Common myeloid progenitor, CD34-positive (primary cell): ENCODE results near the gene MACROD2.

Experiments
- CTCF ChIA-PET: fragments of 350-600 bp; sonication (Branson Sonifier 250); formaldehyde crosslinking; loops from one replicate; lab custom pipeline; 2021; ENCODE audit warnings: antibody characterized with exemption; lab: Charles Lee
- POLR2A ChIA-PET: fragments of 350-600 bp; sonication (Branson Sonifier 250); formaldehyde crosslinking; loops from one replicate; lab custom pipeline; 2021; ENCODE audit warnings: antibody characterized with exemption; lab: Charles Lee
- DNase-seq, 3 donors: peaks; one replicate each; pipeline versions ENCODE4 v3.0.0 to v3.0.0-alpha.2; 2013
- H3K27ac ChIP-seq, 2 experiments: 1 replicate in 1 of 2; 2 replicates in 1 of 2; pipeline ENCODE4 v1.7.0; 2013; ENCODE audit warnings: inconsistent platforms in 2 of 2, low read length in 2 of 2, mild to moderate bottlenecking in 2 of 2, low read depth in 1 of 2, moderate library complexity in 1 of 2; ENCODE audit not compliant: severe bottlenecking in 2 of 2, insufficient read depth in 1 of 2, poor library complexity in 1 of 2
- H3K27me3 ChIP-seq, 5 experiments: replicated peaks in 2 of 5; 1 replicate in 3 of 5; 2 replicates in 2 of 5; pipeline versions ENCODE4 v1.6.1 to v1.7.0; 2013; ENCODE audit warnings: low read length in 4 of 5, mild to moderate bottlenecking in 2 of 5, moderate library complexity in 2 of 5, inconsistent platforms in 1 of 5; ENCODE audit not compliant: insufficient read depth in 5 of 5, control insufficient read depth in 4 of 5
- H3K36me3 ChIP-seq, 4 experiments: 1 replicate in 2 of 4; 2 replicates in 2 of 4; pipeline versions ENCODE4 v1.6.1 to v1.7.0; 2013; ENCODE audit warnings: low read length in 3 of 4, control low read depth in 1 of 4, mild to moderate bottlenecking in 1 of 4; ENCODE audit not compliant: control insufficient read depth in 4 of 4, insufficient read depth in 4 of 4
- H3K4me1 ChIP-seq, 4 experiments: 1 replicate in 3 of 4; 2 replicates in 1 of 4; pipeline versions ENCODE4 v1.6.1 to v1.7.1; 2013; ENCODE audit warnings: low read length in 3 of 4, mild to moderate bottlenecking in 3 of 4, control low read depth in 1 of 4, inconsistent platforms in 1 of 4, moderate library complexity in 1 of 4; ENCODE audit not compliant: control insufficient read depth in 4 of 4, insufficient read depth in 4 of 4; ENCODE audit errors: control extremely low read depth in 1 of 4
- H3K4me3 ChIP-seq, 7 experiments: 1 replicate in 4 of 7; 2 replicates in 3 of 7; pipeline versions ENCODE4 v1.5.1 to v1.7.0; 2013; ENCODE audit warnings: mild to moderate bottlenecking in 7 of 7, low read length in 6 of 7, moderate library complexity in 6 of 7, inconsistent platforms in 2 of 7, low read depth in 2 of 7, control low read depth in 1 of 7; ENCODE audit not compliant: insufficient read depth in 4 of 7, control insufficient read depth in 1 of 7; ENCODE audit errors: extremely low read depth in 1 of 7
- H3K9me3 ChIP-seq, 5 experiments: 1 replicate in 4 of 5; 2 replicates in 1 of 5; pipeline versions ENCODE4 v1.6.1 to v1.7.1; 2013; ENCODE audit warnings: low read length in 4 of 5, mild to moderate bottlenecking in 2 of 5, inconsistent platforms in 1 of 5, low read depth in 1 of 5, moderate library complexity in 1 of 5; ENCODE audit not compliant: control insufficient read depth in 4 of 5, insufficient read depth in 2 of 5; ENCODE audit errors: control extremely low read depth in 1 of 5
- WGBS: methylation state at CpG from one replicate; pipeline ENCODE4 v1.1.5; 2013; ENCODE audit not compliant: insufficient coverage; 5-methylcytosine and 5-hydroxymethylcytosine counted together

MACROD2 gene

GRCh38 chr20:14505476-14505875 lies 510.2 kb downstream of the MACROD2 start:
- no peak for DNase-seq
- Histone ChIP-seq H3K9me3 (peaks cover 0 to 2% (median 0%) of the 10 kb centered on the region in 5 experiments), H3K27me3 (no peaks in the 10 kb centered on the region), H3K4me3 (no peak overlapping the region), H3K36me3 (no peaks in the 10 kb centered on the region), H3K27ac (no peak overlapping the region), H3K4me1 (no peaks in the 10 kb centered on the region)
- POLR2A ChIA-PET = no interaction called here
- no CpG with 5 or more reads among the region's 1 CpG for WGBS
- CTCF ChIA-PET = no interaction called here

- CTCF ChIA-PET = no interaction called here
- H3K27me3 ChIP-seq = no peaks in the 10 kb centered on the region
- POLR2A ChIA-PET = no interaction called here
- H3K9me3 ChIP-seq = peaks cover 0 to 2% (median 0%) of the 10 kb centered on the region in 5 experiments
- no peaks in the 10 kb centered on the region for H3K36me3 ChIP-seq
- H3K27ac ChIP-seq = no peak overlapping the region
- DNase-seq = no peak
- H3K4me1 ChIP-seq = no peaks in the 10 kb centered on the region
- no peak overlapping the region for H3K4me3 ChIP-seq
- 94% methylated on average over 2 of the region's 2 CpGs for WGBS
These were observed 512.4 kb downstream of the MACROD2 start for GRCh38 chr20:14507711-14508110.

DNA sequence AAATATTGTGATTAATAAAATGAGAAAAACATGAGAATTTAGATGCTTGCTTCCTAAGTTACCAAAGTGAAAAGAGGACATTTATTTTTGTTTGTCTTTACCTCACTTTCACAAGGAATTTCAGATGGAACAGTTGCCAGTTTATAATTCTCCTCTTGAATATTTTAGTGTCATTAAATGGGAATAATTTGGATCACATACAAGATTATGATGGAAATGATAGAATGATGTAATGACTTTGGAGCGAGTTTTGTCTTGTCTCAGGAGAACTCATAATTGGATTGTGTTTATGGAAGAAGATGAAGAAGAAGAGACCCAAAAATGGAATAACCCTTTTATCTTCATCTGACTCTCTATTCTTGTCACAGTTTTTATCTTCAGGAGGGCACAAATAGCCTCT lies 515.0 kb downstream of the MACROD2 start:
- WGBS = no CpG with 5 or more reads among the region's 1 CpG
- H3K27me3 ChIP-seq = no peaks in the 10 kb centered on the region
- H3K4me3 ChIP-seq = no peak overlapping the region
- DNase-seq = no peak
- no peaks in the 10 kb centered on the region for H3K36me3 ChIP-seq
- peaks cover 0 to 2% (median 0%) of the 10 kb centered on the region in 5 experiments for H3K9me3 ChIP-seq
- no peaks in the 10 kb centered on the region for H3K4me1 ChIP-seq
- no peak overlapping the region for H3K27ac ChIP-seq
- POLR2A ChIA-PET = no interaction called here
- CTCF ChIA-PET = no interaction called here

DNA sequence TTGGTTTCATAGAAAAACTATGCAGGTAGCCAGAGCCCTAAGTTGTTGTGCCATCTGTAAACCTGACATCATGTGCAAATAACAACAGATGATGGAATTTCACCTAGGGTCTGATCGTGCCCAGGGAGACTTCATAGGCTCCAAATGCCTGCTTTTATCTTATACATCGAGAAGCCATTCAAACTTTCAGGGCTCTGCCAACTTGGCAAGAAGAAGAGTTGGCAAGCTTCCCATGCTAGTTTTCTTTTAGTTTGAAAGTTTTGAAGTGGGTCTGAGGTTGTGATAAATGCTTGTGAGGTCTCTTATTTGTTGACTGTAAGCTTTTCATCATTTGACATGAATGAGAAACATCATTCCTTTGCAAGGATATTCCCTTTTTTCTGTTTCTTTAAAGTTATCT lies 517.5 kb downstream of the MACROD2 start:
- CTCF ChIA-PET = no interaction called here
- H3K4me3 ChIP-seq = no peak overlapping the region
- WGBS = 10% methylated on average over 2 of the region's 2 CpGs
- no peak overlapping the region for H3K27ac ChIP-seq
- H3K27me3 ChIP-seq = no peaks in the 10 kb centered on the region
- H3K4me1 ChIP-seq = no peaks in the 10 kb centered on the region
- peaks cover 0 to 2% (median 0%) of the 10 kb centered on the region in 5 experiments for H3K9me3 ChIP-seq
- POLR2A ChIA-PET = no interaction called here
- no peaks in the 10 kb centered on the region for H3K36me3 ChIP-seq
- DNase-seq = no peak

- Histone ChIP-seq H3K27ac (no peak overlapping the region), H3K27me3 (no peaks in the 10 kb centered on the region), H3K36me3 (no peaks in the 10 kb centered on the region), H3K4me1 (peaks cover 0 to 9% (median 3%) of the 10 kb centered on the region in 4 experiments), H3K4me3 (no peak overlapping the region), H3K9me3 (no peaks in the 10 kb centered on the region)
- DNase-seq = no peak
- WGBS = no CpG with 5 or more reads among the region's 1 CpG
- POLR2A ChIA-PET = no interaction called here
- CTCF ChIA-PET = no interaction called here
These were observed 523.3 kb downstream of the MACROD2 start for GRCh38 chr20:14518648-14519047.

DNA sequence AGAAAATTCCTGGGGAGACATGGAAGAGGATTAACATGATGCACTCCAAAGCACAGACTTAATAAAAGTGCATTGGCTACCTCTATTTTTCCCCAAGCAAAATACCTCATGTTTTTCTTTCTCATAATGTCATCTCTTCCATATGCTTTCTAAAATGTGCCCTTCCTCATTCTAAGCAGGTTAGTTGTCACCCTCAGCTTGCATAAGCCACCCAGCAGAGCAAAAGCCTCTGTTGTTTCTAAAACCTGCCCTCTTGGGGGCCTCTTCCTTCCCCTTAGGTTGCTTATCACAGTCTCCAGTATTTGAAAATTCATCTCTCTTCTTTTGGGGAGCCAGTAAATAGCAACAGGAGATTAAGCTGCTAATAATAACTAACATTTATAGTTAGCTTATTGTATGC lies 525.7 kb downstream of the MACROD2 start:
- no peaks in the 10 kb centered on the region for H3K27me3 ChIP-seq
- POLR2A ChIA-PET = no interaction called here

GRCh38 chr20:14521436-14521835 lies 526.1 kb downstream of the MACROD2 start:
- H3K36me3 ChIP-seq = no peaks in the 10 kb centered on the region
- DNase-seq = peak in 1 of 3 donors; percentile 6
- H3K4me3 ChIP-seq = no peak overlapping the region
- no CpG with 5 or more reads among the region's 1 CpG for WGBS
- no peaks in the 10 kb centered on the region for H3K9me3 ChIP-seq
- ChIA-PET CTCF (interaction anchor here (1.0 kb wide), 1 partner anchor 8 kb away, joined by 3 read pairs; no protein-coding TSS in a partner anchor), POLR2A (no interaction called here)
- no peak overlapping the region for H3K27ac ChIP-seq
- H3K27me3 ChIP-seq = no peaks in the 10 kb centered on the region
- peaks cover 0 to 9% (median 3%) of the 10 kb centered on the region in 4 experiments for H3K4me1 ChIP-seq

More for the DNA sequence above, 525.7 kb downstream of the MACROD2 start:
- CTCF ChIA-PET = interaction anchor here (1.0 kb wide), 1 partner anchor 9 kb away, joined by 3 read pairs; no protein-coding TSS in a partner anchor
- H3K4me1 ChIP-seq = peaks cover 0 to 9% (median 3%) of the 10 kb centered on the region in 4 experiments
- no peak overlapping the region for H3K4me3 ChIP-seq
- H3K9me3 ChIP-seq = no peaks in the 10 kb centered on the region
- peak in 2 of 3 donors; percentile 18 to 62 for DNase-seq
- no peaks in the 10 kb centered on the region for H3K36me3 ChIP-seq
- peak overlapping the region in 1 of 2 experiments; percentile 25 for H3K27ac ChIP-seq
